ENCODE measurements around the gene PCDHGA9. TPM values are rescaled to one million over a fixed set of nuclear protein-coding genes. Genes with fewer than 3 reads are reported as not detected.

Gene PCDHGA9
- total and polyA plus RNA-seq, 3 donors from 2014 or later, result 1.1 to 13.1 (median 13.0) TPM

DNA sequence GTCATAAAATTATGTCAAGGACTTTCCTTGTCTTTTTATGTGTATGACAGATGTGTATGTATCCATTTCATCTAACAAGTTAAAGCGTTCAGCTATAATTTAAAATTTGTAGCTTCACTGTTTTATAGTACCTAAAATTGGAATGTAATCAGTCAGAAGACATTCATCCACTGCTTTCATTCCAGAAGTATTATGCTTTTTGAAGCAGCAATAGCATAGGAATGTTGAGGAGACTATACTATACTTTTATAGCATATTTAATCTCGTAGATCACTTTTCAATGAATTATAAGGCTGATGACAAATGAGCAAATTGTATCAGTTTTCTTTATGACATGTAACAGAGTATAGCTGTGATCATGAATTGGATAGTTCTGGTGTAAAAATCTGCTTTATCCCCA is 34.6 kb downstream of the PCDHGA9 start:
- DNase-seq, result no peak
- no peak overlapping the region for H3K27ac ChIP-seq
- intact Hi-C loops (cut with DNase I; ENCODE audit: low total_unique reads), result no loop called here
- WGBS, 2 donors, result 83 to 86% methylated on average over 2 of the region's 2 CpGs
- H3K9me3 ChIP-seq, result no peaks in the 10 kb centered on the region
- no peaks in the 10 kb centered on the region for H3K36me3 ChIP-seq (ENCODE audit: low read depth, missing control alignments)
- TF ChIP-seq, protein P1, sequence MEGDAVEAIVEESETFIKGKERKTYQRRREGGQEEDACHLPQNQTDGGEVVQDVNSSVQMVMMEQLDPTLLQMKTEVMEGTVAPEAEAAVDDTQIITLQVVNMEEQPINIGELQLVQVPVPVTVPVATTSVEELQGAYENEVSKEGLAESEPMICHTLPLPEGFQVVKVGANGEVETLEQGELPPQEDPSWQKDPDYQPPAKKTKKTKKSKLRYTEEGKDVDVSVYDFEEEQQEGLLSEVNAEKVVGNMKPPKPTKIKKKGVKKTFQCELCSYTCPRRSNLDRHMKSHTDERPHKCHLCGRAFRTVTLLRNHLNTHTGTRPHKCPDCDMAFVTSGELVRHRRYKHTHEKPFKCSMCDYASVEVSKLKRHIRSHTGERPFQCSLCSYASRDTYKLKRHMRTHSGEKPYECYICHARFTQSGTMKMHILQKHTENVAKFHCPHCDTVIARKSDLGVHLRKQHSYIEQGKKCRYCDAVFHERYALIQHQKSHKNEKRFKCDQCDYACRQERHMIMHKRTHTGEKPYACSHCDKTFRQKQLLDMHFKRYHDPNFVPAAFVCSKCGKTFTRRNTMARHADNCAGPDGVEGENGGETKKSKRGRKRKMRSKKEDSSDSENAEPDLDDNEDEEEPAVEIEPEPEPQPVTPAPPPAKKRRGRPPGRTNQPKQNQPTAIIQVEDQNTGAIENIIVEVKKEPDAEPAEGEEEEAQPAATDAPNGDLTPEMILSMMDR (IDR thresholded peaks at IDR 0.05), result no peak
- no peak for TF ChIP-seq POLR2A (IDR thresholded peaks at IDR 0.05)
- no peaks in the 10 kb centered on the region for H3K27me3 ChIP-seq
- H3K4me3 ChIP-seq, result no peak overlapping the region
- no peaks in the 10 kb centered on the region for H3K4me1 ChIP-seq

DNA sequence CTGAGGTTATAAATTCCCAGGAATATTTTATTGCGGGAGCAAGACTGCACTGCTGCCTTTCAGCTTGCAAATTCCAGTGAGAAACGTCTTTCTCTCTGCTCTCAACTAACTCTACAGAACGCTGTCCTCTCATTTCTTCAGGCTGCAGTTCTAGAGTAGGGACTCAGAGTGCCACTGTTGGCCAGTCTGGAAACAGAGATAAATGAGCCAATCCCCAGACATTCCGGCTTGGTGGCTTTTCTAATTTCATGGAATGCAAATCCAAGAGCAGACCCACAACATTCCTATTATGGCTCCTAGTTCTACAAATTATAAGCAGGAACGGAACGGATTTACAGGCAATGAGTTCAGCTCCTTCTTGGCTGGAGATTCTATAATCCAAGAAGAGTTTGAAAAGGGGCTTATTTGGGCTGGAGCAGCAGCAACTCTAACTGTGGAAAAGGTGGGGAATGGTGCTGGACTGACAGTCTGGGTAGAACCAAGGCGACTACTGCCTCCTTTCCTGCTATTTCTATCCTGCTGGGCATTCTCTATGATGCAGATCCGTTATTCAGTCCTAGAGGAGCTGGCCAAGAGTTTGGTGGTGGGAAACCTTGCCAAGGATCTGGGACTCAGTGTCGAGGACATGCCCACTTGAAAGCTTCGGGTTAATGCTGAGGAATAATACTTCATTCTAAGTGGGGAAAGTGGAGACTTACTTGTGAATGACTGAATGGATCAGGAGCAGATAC is 37.0 kb downstream of the PCDHGA9 start:
- WGBS, 2 donors, result 72 to 75% methylated on average over 10 of the region's 10 CpGs
- DNase-seq, result no peak

DNA sequence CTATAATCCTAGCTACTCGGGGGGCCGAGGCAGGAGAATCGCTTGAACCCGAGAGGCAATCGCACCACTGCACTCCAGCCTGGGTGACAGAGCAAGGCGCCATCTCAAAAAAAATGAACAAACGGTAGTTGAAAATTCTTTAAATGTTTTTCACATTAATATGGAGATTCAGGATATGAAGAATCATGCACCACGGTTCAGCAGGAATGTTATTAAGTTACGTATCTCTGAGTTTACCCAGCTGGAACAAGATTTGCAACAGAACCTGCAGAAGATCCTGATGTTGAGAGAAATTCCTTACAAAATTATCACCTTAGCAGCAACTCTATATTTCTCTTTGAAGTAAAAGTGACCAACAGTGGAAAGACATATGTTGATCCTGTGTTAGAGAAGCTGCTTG is 37.8 kb downstream of the PCDHGA9 start:
- H3K27ac ChIP-seq, result no peak overlapping the region
- H3K4me1 ChIP-seq, result no peaks in the 10 kb centered on the region
- no peak overlapping the region for H3K4me3 ChIP-seq
- WGBS, 2 donors, result 90 to 94% methylated on average over 9 of the region's 9 CpGs
- no peaks in the 10 kb centered on the region for H3K27me3 ChIP-seq
- intact Hi-C loops (cut with DNase I; ENCODE audit: low total_unique reads), result no loop called here
- no peak for DNase-seq
- no peak for TF ChIP-seq POLR2A (IDR thresholded peaks at IDR 0.05)
- TF ChIP-seq, protein P1 (IDR thresholded peaks at IDR 0.05), result no peak
- no peaks in the 10 kb centered on the region for H3K9me3 ChIP-seq
- H3K36me3 ChIP-seq (ENCODE audit: low read depth, missing control alignments), result no peaks in the 10 kb centered on the region

More for the DNA sequence above, 37.0 kb downstream of the PCDHGA9 start:
- Histone ChIP-seq H3K4me1 (no peaks in the 10 kb centered on the region), H3K27me3 (no peaks in the 10 kb centered on the region), H3K9me3 (no peaks in the 10 kb centered on the region), H3K4me3 (no peak overlapping the region), H3K36me3 (ENCODE audit: low read depth, missing control alignments) (no peaks in the 10 kb centered on the region), H3K27ac (no peak overlapping the region)
- no peak for TF ChIP-seq POLR2A (IDR thresholded peaks at IDR 0.05)
- TF ChIP-seq, protein P1 (IDR thresholded peaks at IDR 0.05), result no peak
- intact Hi-C loops (cut with DNase I; ENCODE audit: low total_unique reads), result no loop called here

DNA sequence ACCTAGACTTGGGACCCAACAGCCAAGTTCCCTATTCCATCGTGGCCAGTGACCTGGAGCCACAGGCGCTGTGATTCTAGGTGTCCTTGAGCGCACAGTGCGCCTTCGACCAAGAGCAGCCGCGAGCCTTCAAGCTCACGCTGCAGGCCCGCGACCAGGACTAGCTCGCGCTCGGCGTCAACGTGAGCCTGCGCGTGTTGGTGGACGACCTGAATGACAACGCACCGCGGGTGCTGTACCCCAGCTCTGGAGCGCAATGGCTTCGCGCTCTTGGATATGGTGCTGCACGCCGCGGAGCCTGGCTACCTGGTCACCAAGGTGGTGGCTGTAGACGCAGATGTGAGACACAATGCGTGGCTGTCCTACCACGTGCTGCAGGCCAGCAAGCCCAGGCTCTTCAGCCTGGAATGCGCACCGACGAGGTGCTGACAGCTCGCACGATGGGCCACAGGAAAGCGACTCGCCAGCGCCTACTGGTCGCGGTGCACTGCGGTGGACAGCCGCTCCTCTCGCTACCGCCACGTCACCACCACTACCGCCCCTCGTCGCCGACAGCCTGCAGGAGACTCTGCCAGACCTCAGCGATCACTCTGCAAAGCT is 39.1 kb downstream of the PCDHGA9 start:
- no peak for DNase-seq
- 39 to 47% methylated on average over 15 to 41 of the region's 50 CpGs for WGBS, 2 donors
- no peaks in the 10 kb centered on the region for H3K27me3 ChIP-seq
- H3K36me3 ChIP-seq (ENCODE audit: low read depth, missing control alignments), result no peaks in the 10 kb centered on the region
- H3K4me1 ChIP-seq, result no peaks in the 10 kb centered on the region
- no peak overlapping the region for H3K27ac ChIP-seq
- H3K9me3 ChIP-seq, result no peaks in the 10 kb centered on the region
- H3K4me3 ChIP-seq, result no peak overlapping the region
- intact Hi-C loops (cut with DNase I; ENCODE audit: low total_unique reads), result no loop called here
- TF ChIP-seq, protein P1 (IDR thresholded peaks at IDR 0.05), result no peak
- no peak for TF ChIP-seq POLR2A (IDR thresholded peaks at IDR 0.05)

Other genes starting within 250 kb of the PCDHGA9 start
Only the 30 nearest of the 37 such genes appear.
- gene PCDHB9, start 215.6 kb upstream of the PCDHGA9 start, total RNA-seq, result 1 to 10 TPM; 5.7 to 8.7 TPM
- 4.8 TPM for gene PCDHB9, start 215.6 kb upstream of the PCDHGA9 start, polyA plus RNA-seq (ENCODE audit: insufficient read depth, low read depth, low replicate concordance)
- 1 to 10 TPM; 4.0 to 4.9 TPM for gene PCDHB10, start 210.4 kb upstream of the PCDHGA9 start, total RNA-seq
- 1.5 TPM for gene PCDHB10, start 210.4 kb upstream of the PCDHGA9 start, polyA plus RNA-seq (ENCODE audit: insufficient read depth, low read depth, low replicate concordance)
- 1 to 10 TPM; 4.0 to 4.2 TPM for gene PCDHB11, start 203.2 kb upstream of the PCDHGA9 start, total RNA-seq
- gene PCDHB11, start 203.2 kb upstream of the PCDHGA9 start, polyA plus RNA-seq (ENCODE audit: insufficient read depth, low read depth, low replicate concordance), result 0.63 TPM
- 1 to 10 TPM; 6.1 to 6.5 TPM for gene PCDHB12, start 194.1 kb upstream of the PCDHGA9 start, total RNA-seq
- 1.4 TPM for gene PCDHB12, start 194.1 kb upstream of the PCDHGA9 start, polyA plus RNA-seq (ENCODE audit: insufficient read depth, low read depth, low replicate concordance)
- gene PCDHB13, start 188.9 kb upstream of the PCDHGA9 start, total RNA-seq, result 1 to 10 TPM; 8.6 to 9.3 TPM
- gene PCDHB13, start 188.9 kb upstream of the PCDHGA9 start, polyA plus RNA-seq (ENCODE audit: insufficient read depth, low read depth, low replicate concordance), result 2.6 TPM
- 1 to 10 TPM; 7.9 to 8.0 TPM for gene PCDHB14, start 179.4 kb upstream of the PCDHGA9 start, total RNA-seq
- 2.7 TPM for gene PCDHB14, start 179.4 kb upstream of the PCDHGA9 start, polyA plus RNA-seq (ENCODE audit: insufficient read depth, low read depth, low replicate concordance)
- gene PCDHB15, start 157.4 kb upstream of the PCDHGA9 start, total RNA-seq, result 10 to 100 TPM; 22.1 to 27.6 TPM
- 10.3 TPM for gene PCDHB15, start 157.4 kb upstream of the PCDHGA9 start, polyA plus RNA-seq (ENCODE audit: insufficient read depth, low read depth, low replicate concordance)
- 1 to 10 TPM; 4.0 to 4.4 TPM for gene SLC25A2, start 98.7 kb upstream of the PCDHGA9 start, total RNA-seq
- gene SLC25A2, start 98.7 kb upstream of the PCDHGA9 start, polyA plus RNA-seq (ENCODE audit: insufficient read depth, low read depth, low replicate concordance), result 15.9 TPM
- gene TAF7, start 82.0 kb upstream of the PCDHGA9 start, total RNA-seq, result 100 to 1,000 TPM; 112 to 131 TPM
- 137 TPM for gene TAF7, start 82.0 kb upstream of the PCDHGA9 start, polyA plus RNA-seq (ENCODE audit: insufficient read depth, low read depth, low replicate concordance)
- 10 to 100 TPM in 1 of 2 donors, 1 to 10 TPM in 1; 8.7 to 13.1 TPM for gene PCDHGA1, start 72.3 kb upstream of the PCDHGA9 start, total RNA-seq
- 1.6 TPM for gene PCDHGA1, start 72.3 kb upstream of the PCDHGA9 start, polyA plus RNA-seq (ENCODE audit: insufficient read depth, low read depth, low replicate concordance)
- gene PCDHGA2, start 64.0 kb upstream of the PCDHGA9 start, total RNA-seq, result 10 to 100 TPM; 19.4 to 31.0 TPM
- gene PCDHGA2, start 64.0 kb upstream of the PCDHGA9 start, polyA plus RNA-seq (ENCODE audit: insufficient read depth, low read depth, low replicate concordance), result 5.6 TPM
- gene PCDHGA3, start 58.9 kb upstream of the PCDHGA9 start, total RNA-seq, result 10 to 100 TPM; 19.3 to 31.8 TPM
- gene PCDHGA3, start 58.9 kb upstream of the PCDHGA9 start, polyA plus RNA-seq (ENCODE audit: insufficient read depth, low read depth, low replicate concordance), result 4.4 TPM
- gene PCDHGB1, start 52.7 kb upstream of the PCDHGA9 start, total RNA-seq, result 10 to 100 TPM; 12.5 to 16.4 TPM
- 0.92 TPM for gene PCDHGB1, start 52.7 kb upstream of the PCDHGA9 start, polyA plus RNA-seq (ENCODE audit: insufficient read depth, low read depth, low replicate concordance)
- 10 to 100 TPM; 14.2 to 21.0 TPM for gene PCDHGA4, start 47.8 kb upstream of the PCDHGA9 start, total RNA-seq
- gene PCDHGA4, start 47.8 kb upstream of the PCDHGA9 start, polyA plus RNA-seq (ENCODE audit: insufficient read depth, low read depth, low replicate concordance), result 1.9 TPM
- gene PCDHGB2, start 42.8 kb upstream of the PCDHGA9 start, total RNA-seq, result 10 to 100 TPM; 16.6 to 20.4 TPM
- 1.5 TPM for gene PCDHGB2, start 42.8 kb upstream of the PCDHGA9 start, polyA plus RNA-seq (ENCODE audit: insufficient read depth, low read depth, low replicate concordance)
- 10 to 100 TPM in 1 of 2 donors, 1 to 10 TPM in 1; 9.4 to 12.2 TPM for gene PCDHGA5, start 38.6 kb upstream of the PCDHGA9 start, total RNA-seq
- 1.5 TPM for gene PCDHGA5, start 38.6 kb upstream of the PCDHGA9 start, polyA plus RNA-seq (ENCODE audit: insufficient read depth, low read depth, low replicate concordance)
- gene PCDHGB3, start 32.5 kb upstream of the PCDHGA9 start, total RNA-seq, result 10 to 100 TPM; 11.3 to 17.1 TPM
- 0.74 TPM for gene PCDHGB3, start 32.5 kb upstream of the PCDHGA9 start, polyA plus RNA-seq (ENCODE audit: insufficient read depth, low read depth, low replicate concordance)
- 10 to 100 TPM in 1 of 2 donors, 1 to 10 TPM in 1; 9.7 to 13.4 TPM for gene PCDHGA6, start 28.9 kb upstream of the PCDHGA9 start, total RNA-seq
- gene PCDHGA6, start 28.9 kb upstream of the PCDHGA9 start, polyA plus RNA-seq (ENCODE audit: insufficient read depth, low read depth, low replicate concordance), result 1.8 TPM
- 10 to 100 TPM; 11.1 to 12.7 TPM for gene PCDHGA7, start 20.0 kb upstream of the PCDHGA9 start, total RNA-seq
- gene PCDHGA7, start 20.0 kb upstream of the PCDHGA9 start, polyA plus RNA-seq (ENCODE audit: insufficient read depth, low read depth, low replicate concordance), result 1.6 TPM
- 10 to 100 TPM; 11.3 to 13.3 TPM for gene PCDHGB4, start 15.1 kb upstream of the PCDHGA9 start, total RNA-seq
- 1.0 TPM for gene PCDHGB4, start 15.1 kb upstream of the PCDHGA9 start, polyA plus RNA-seq (ENCODE audit: insufficient read depth, low read depth, low replicate concordance)
- 1 to 10 TPM; 8.2 TPM for gene PCDHGA8, start 10.1 kb upstream of the PCDHGA9 start, total RNA-seq
- 0.15 TPM for gene PCDHGA8, start 10.1 kb upstream of the PCDHGA9 start, polyA plus RNA-seq (ENCODE audit: insufficient read depth, low read depth, low replicate concordance)
- gene PCDHGB5, start 4.8 kb upstream of the PCDHGA9 start, total RNA-seq, result 10 to 100 TPM; 28.3 to 36.4 TPM
- 4.5 TPM for gene PCDHGB5, start 4.8 kb upstream of the PCDHGA9 start, polyA plus RNA-seq (ENCODE audit: insufficient read depth, low read depth, low replicate concordance)
- gene PCDHGB6, start 5.2 kb downstream of the PCDHGA9 start, total RNA-seq, result 10 to 100 TPM in 1 of 2 donors, 1 to 10 TPM in 1; 9.9 to 12.6 TPM
- 2.1 TPM for gene PCDHGB6, start 5.2 kb downstream of the PCDHGA9 start, polyA plus RNA-seq (ENCODE audit: insufficient read depth, low read depth, low replicate concordance)
- gene PCDHGA10, start 10.2 kb downstream of the PCDHGA9 start, total RNA-seq, result 10 to 100 TPM; 11.3 to 11.7 TPM
- 1.2 TPM for gene PCDHGA10, start 10.2 kb downstream of the PCDHGA9 start, polyA plus RNA-seq (ENCODE audit: insufficient read depth, low read depth, low replicate concordance)
- 10 to 100 TPM; 15.3 to 18.1 TPM for gene PCDHGB7, start 14.9 kb downstream of the PCDHGA9 start, total RNA-seq
- 6.6 TPM for gene PCDHGB7, start 14.9 kb downstream of the PCDHGA9 start, polyA plus RNA-seq (ENCODE audit: insufficient read depth, low read depth, low replicate concordance)
- 1 to 10 TPM; 8.4 to 9.1 TPM for gene PCDHGA11, start 18.3 kb downstream of the PCDHGA9 start, total RNA-seq
- gene PCDHGA11, start 18.3 kb downstream of the PCDHGA9 start, polyA plus RNA-seq (ENCODE audit: insufficient read depth, low read depth, low replicate concordance), result 0.83 TPM
- 10 to 100 TPM; 10.3 to 11.3 TPM for gene PCDHGA12, start 27.7 kb downstream of the PCDHGA9 start, total RNA-seq
- 2.7 TPM for gene PCDHGA12, start 27.7 kb downstream of the PCDHGA9 start, polyA plus RNA-seq (ENCODE audit: insufficient read depth, low read depth, low replicate concordance)
- 10 to 100 TPM; 14.5 to 29.4 TPM for gene PCDHGC3, start 73.2 kb downstream of the PCDHGA9 start, total RNA-seq
- 61.1 TPM for gene PCDHGC3, start 73.2 kb downstream of the PCDHGA9 start, polyA plus RNA-seq (ENCODE audit: insufficient read depth, low read depth, low replicate concordance)
- 1 to 10 TPM; 6.1 TPM for gene PCDHGC4, start 82.3 kb downstream of the PCDHGA9 start, total RNA-seq
- gene PCDHGC4, start 82.3 kb downstream of the PCDHGA9 start, polyA plus RNA-seq (ENCODE audit: insufficient read depth, low read depth, low replicate concordance), result 0.57 TPM
- gene PCDHGC5, start 86.3 kb downstream of the PCDHGA9 start, total RNA-seq, result 1 to 10 TPM; 4.9 to 5.4 TPM
- gene PCDHGC5, start 86.3 kb downstream of the PCDHGA9 start, polyA plus RNA-seq (ENCODE audit: insufficient read depth, low read depth, low replicate concordance), result 0.50 TPM

Measured in testis (tissue), 3 donors.